Urothelium cell line (cell line): ENCODE data around the gene ZNF385B.
A peak's percentile ranks its signal among the peaks of the same experiment; 100 is the strongest.

Experiments
- DNase-seq: peaks from one replicate; pipeline ENCODE4 v3.0.0; 2011; ENCODE audit warnings: low spot score, mixed read lengths
- FAIRE-seq: peaks from 2 replicates; lab custom pipeline; 2011; peaks lifted over from hg19 to GRCh38; lab: Jason Lieb, UNC

The ZNF385B gene

DNA sequence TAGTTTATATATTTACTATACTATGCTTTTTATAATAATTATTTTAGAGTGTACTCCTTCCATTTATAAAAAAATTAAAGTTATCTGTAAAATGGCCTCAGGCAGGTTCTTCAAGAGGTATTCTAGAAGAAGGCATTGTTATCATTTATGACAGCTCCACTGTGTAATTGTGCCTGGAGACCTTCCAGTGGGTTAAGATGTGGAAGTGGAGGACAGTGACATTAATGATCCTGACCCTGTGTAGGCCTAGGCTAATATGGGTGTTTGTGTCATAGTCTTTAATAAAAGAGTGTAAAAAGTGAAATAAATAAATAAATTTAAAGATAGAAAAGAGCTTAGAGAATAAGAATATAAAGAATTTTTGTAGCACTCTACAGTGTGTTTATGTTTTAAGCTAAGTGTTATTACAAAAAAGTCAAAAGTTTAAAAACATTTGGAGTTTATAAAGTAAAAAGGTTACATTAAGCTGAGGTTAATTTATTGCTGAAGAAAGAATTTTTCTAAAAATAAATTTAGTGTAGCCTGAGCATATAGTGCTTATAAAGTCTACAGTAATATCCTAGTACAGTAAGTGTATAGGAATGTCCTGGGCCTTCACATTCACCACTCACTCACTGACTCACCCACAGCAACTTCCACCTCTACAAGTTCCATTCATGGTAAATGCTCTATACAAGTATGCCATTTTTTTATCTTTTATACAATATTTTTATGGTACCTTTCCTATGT, 406.8 kb downstream of the ZNF385B start:
- DNase-seq = peak; percentile 40
- no peak for FAIRE-seq

DNA sequence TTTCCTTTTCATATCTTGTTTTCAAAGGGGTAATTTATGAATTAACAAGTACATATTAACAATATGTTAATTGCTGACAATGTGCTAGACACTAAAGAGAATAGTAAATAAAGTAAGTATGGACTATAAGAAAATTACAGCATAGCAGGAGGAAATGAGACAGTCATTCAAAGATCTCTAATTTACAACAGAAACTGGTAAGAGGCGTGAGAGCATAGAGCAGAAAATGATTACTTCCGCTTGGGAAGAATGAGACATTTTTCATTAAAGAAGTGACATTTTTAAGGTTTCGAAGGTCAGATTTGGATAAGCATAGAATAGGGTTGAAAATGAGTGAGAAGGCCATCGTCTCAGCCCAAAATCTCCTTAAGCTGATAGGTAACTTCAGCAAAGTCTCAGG, 412.4 kb downstream of the ZNF385B start:
- DNase-seq (no peak), FAIRE-seq (no peak)

DNA sequence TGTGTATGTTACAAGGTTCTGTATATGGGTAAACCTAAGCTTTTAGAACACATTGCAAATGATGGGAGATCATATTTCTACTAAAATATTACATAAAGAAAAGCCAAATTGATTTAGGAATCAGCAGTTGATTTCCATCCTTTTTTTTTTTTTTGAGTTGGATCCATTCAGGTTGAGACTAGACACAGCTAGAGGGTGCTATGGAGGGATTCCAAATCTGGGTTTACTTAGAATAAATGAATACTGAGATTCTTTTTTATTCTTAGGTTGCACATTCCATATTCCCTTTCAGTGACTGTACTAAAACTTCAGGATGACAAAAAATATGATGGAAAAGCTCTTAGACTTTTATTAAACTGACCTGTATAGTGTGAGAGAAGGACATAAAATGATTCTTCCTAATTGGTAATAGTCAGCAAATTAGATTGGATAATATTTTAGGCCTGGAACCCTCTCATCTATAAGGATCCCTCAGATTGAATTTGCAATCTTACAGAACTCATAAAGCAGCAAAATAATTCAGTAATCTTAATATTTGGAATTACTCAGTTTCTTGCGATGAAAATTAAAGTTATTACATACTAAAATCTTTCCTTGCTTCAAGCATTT, 413.5 kb downstream of the ZNF385B start:
- FAIRE-seq = no peak
- no peak for DNase-seq

DNA sequence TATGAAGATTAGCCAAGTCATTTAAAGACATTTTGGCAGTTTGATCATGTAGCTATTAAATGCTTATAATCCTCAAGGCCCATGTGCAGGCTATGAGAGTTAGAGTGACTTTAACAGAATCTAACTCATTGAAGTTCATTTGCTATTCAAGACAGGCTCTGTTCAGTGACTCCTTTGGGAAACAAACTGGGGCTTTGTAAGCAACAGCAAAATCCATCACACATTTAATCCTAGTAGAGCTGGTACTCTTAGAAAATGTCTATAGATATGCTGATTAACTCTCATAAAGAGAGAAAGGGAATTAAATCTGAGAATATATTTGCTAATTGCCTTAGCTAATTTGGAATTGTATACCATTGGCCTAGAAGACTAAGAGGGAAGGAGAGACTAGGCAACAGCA, 414.0 kb downstream of the ZNF385B start:
- DNase-seq (no peak), FAIRE-seq (no peak)

DNA sequence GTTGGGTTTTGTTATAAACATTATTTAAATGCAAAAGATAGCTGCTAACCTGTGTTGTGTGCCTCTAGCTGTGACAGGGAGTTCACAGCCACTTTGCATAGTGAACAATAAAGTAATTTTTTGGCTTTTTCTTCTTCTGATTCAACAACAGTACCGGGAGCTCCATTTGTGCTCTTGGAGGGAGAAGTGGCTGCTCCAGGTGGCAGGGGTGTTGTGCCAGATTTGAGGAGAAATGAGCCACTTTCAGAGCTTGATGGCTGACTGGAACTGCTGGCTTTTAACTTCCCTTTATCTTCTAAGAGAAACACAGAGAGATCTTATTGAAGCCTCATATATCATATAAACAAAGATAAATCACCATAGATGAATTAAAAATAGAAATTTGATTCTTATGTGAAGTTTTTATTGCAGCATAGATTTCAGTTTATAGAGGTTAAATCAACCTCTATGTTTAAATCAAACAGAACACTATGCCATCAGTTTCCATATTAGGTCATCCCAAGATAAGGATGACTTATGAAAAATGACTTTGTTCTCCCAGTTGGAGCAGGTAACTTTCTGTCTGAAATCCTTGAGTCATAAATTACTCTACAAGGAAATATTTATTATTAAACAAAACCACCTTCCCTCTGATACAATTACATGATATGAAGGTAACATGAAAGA, 414.8 kb downstream of the ZNF385B start:
- no peak for DNase-seq

DNA sequence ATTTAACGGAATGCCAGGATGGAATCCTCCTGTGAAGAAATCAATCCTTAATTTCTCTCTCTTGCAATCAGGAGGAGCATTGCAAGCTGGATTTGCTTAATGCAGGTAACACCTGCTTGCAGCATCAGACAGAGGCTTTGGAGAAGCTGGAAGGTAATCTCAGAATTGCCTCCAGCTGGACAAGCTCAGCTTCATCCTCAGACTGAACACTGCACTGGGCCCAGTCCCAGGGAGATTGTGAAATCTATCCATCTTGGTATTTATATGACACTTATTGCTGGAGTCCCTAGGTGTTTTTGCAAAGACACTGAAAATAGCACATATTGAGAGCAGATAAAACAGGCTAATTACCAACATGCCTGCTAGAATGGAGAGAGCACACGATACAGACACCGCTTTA, 417.4 kb downstream of the ZNF385B start:
- no peak for DNase-seq
- FAIRE-seq = no peak

More for the DNA sequence above, 414.8 kb downstream of the ZNF385B start:
- FAIRE-seq = no peak

DNA sequence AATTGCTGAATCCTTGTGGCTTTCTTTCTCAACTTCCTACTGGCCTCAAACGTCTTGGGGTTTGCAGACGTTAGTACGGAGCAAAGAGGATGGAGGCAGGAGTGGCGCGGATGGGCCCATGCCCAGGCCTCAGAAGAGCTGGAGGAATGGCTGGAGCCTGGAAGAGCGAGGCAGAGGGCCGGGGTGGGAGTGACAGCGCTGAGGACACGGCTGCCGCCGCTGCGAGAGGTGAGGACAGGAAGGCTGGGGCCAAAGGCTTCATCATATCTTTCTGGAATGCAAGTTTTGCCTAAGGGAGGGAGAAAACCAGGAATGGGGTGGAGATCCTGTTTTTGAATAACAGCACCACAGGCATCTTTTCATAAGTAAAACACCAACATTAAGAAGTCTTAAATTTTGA, 418.2 kb downstream of the ZNF385B start:
- FAIRE-seq = no peak
- no peak for DNase-seq

DNA sequence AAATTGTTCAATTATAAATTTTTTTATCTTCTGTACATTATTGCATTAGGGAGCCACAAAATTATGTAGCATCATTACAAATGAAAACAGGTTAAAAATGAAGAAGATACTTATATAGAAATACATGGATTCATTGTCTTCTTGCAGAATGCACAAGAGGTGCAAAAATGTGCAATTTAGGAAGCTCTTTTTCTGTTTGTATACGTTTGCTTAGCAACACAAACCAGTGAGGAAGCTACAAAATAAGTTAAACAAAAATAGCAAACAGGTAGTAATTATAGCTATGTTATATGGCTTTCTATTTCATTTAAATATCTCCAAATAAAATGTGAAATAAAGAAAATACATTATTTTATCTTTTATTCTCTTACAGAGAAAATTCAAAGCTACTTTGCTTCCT, 419.2 kb downstream of the ZNF385B start:
- FAIRE-seq = no peak

DNA sequence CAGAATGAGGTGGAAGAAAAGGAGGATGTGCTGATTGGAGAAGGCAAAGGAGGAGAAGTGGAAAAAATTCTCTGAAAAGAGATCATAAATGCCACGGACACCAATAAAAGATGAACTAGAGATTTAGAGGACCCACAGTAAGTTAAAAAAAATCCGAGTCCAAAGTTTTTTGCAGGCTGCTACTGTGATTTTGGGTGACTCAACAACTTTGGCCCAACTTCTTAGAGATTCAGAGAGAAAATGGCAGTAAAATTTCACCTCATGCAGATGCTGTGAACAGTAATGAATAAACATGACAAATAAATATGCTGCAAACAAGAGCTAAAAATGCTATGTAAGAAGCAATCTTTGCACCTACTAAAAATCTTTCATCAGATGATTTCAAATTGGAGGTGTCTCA, 419.9 kb downstream of the ZNF385B start:
- DNase-seq (no peak), FAIRE-seq (no peak)

More for the DNA sequence above, 419.2 kb downstream of the ZNF385B start:
- no peak for DNase-seq

DNA sequence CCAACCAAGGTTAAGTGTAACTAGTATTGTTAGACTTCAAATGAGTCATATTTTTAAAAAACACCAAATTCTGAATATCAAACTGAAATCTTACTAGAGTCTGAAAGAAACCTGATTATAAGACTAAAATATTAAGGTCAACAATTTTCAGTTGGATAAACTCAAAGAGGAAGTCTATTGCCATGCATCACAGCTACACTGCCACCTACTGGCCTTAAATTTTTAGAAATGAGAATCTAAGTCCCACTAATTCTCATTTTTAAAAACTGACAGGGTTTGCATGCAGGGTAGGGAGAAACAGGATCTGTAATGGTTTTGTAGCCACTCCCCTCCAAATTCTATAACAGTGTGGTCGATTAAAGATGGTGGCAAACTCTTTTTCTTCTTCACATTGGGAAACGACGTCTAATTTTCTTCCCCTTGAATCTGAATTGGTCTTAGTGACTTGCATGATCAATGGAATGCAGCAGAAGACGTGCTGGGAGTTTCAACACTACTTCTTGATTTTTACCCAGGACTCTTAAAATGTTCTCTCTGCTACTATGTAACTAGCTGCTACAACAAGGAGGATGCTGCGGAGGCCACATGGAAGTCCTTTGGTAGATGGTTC, 420.7 kb downstream of the ZNF385B start:
- no peak for FAIRE-seq

DNA sequence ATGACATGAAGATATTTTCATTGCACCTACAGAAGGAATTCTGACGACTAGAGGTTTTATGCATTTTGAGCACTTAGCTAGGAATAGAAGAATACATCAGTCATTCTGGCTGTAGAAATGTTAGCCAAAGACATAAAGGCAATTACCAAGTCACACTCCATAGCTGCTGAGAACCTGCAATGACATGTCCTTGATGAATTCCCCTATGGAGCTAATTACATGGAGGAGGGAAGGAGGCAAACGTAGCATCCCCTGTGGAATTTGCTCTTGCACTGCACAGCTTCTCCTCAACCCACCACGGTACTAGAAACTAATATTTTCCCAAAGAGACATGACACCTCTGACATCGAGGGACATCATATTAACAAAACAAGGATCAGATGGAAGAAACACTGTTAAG, 422.8 kb downstream of the ZNF385B start:
- DNase-seq (no peak), FAIRE-seq (no peak)

More for the DNA sequence above, 420.7 kb downstream of the ZNF385B start:
- DNase-seq = peak; percentile 15

DNA sequence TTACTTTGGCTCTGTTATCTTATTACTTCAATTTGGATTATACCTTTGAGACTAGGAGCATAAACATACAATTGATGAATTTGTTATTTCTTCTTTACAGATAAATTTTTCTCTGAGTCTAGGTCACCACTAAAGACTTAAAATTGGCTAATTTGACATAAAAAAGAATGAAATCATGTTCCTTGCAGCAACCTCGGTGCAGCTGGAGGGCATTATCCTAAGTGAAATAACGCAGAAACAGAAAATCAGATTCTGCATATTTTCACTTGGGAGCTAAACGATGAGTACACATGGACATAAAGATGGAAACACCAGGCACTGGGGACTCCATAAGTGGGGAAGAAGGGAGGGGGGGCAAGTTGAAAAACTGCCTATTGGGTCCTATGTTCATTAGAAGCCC, 424.0 kb downstream of the ZNF385B start:
- no peak for FAIRE-seq
- DNase-seq = no peak

DNA sequence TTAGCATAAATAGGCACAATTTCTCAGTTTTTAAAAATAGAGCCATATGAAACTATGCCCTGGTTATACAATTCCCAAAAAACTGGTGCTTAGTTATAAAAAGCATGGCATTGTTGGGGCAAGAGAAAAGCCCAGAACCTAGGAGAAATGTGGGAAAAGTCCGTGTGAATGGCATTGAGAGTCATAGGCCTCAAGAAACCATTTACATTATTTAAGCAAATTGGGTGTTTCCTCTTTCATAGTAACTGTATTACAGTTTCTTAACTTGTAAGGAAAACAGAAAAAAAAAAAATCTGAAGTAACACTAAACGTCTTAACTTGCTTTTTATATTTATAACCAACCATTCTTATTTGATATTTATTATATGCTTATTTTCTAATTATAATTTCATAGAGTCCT, 425.8 kb downstream of the ZNF385B start:
- FAIRE-seq (no peak), DNase-seq (no peak)

DNA sequence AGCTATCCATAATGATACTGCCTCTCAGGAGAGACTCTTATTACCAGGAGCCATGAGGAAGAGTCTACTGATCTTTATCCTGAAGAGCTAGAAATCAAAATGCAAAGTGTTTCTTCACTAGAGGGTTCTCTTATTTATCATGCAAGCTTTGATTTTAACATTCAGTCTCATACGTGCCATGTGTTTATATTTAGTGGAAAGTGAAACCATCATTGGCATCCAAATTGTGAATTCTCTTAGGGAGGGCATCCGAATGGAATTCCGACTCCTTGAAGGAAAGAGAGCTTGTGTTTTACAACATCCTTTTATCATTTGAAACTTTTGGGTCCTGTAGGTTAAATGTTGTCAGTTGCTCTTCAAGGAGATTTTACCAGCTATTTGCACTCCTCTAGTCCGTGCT, 426.4 kb downstream of the ZNF385B start:
- DNase-seq = no peak
- no peak for FAIRE-seq

DNA sequence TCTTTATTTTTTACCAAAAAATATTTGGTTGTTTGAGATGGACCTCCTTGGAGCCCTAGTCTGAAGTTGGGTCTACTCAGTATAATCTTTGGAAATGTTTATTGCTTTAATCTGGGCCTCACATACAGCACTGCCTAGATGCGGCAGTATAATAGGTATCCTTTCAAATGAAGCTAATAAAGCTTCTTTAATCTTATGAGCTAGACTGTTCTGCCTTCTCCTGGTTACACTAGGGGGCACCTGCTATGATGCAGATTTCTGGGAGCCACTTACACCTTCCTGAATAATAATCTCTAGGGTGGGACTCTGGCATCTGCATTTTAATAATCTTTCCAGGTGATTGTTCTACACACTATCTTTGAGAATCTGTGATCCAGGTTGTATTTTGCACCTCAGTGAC, 427.1 kb downstream of the ZNF385B start:
- no peak for DNase-seq
- no peak for FAIRE-seq

DNA sequence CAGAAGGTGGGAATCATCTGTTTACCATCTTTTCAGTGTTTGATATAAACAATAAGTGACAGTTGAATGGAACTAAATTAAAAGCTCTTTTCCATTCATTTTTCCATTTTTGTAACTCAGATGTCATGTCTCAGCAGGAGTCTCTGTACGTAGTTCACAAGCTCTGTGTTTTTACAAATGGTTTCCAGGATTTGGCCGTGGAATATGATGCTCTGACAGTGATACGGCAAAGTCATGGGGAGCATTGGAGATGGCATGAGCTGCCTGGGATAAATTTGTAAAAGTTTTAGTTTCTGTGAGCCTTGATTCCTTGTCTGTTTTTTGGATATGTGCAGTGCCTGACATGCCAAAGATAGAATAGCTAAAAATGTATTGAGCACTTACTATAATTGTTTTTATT, 428.7 kb downstream of the ZNF385B start:
- FAIRE-seq = no peak
- DNase-seq = no peak

DNA sequence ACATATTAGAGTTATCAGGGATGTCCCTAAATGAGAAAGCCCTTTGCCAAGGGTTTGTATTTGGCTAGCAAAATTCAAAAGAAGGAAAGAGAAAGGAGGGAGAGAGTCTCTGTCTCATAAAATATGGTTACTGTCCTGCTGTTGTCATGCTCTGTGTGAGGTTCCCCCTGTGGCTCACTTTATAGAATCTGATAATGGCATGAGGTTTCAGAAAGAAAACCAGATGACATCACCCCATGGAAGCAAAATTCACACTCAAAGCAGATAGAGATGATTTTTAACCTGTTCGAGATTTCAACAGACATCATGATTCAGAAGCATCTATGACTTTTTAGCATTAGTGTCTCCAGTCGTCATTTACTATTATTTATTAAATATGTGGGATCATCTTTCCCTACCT, 431.8 kb downstream of the ZNF385B start:
- DNase-seq (no peak), FAIRE-seq (no peak)

DNA sequence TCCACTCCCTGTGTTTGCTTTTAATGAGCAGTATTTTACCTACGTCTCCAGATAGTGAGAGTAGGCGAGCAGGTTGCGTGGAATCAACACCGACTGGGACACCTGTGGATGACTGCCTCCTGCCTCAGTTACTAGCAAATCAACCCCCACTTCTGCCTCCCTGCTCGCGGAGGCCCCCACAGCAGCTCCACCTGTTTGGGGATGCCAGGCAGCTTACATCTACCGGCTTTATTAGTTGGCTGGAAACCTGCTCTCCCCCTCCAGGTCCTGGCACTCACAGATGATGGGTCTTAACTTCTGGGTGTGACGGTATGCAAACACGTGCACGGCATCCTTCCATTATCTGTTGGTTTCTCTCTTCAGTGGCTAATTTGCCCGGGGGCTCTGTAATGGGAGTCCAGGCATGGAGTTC, 432.3 kb downstream of the ZNF385B start:
- FAIRE-seq = no peak
- no peak for DNase-seq

DNA sequence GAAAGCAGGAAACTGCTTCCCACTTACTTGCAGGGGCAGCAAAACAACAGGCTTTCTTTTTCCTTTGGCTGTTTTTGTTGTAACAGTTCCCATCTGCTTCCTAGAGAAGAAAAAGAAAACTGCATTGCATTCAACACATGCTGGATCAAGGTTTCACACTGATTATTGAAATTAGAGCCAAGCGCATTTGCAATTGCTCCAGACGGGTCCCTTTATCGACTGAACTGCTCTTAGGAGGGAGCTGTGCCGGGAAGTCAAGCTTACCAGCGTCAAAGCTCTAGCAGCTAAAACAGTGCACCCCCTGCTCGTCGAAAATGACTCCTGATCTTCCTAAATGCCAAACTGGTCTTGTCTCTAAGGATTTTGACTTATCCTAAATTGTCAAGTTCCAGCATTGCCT, 432.8 kb downstream of the ZNF385B start:
- DNase-seq (no peak), FAIRE-seq (no peak)

DNA sequence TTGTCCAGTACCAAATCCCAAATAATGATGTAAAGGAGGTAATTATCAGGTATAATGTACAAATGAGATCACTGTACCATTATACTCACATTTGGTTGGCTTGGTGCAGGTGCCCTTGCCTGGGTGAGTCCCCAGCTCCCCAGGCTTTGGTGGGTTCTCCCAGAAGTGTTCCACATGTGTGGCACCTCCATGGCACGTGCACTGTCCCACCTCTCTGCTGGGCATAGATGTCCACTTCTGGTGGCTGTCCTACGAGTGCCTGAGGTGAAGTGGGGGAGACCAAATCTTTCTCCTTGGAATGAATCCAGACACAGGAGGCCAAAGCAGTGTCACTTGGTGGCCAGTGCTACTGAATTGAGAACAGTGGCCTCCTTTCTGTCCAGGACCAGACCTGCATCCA, 434.3 kb downstream of the ZNF385B start:
- no peak for FAIRE-seq
- no peak for DNase-seq

DNA sequence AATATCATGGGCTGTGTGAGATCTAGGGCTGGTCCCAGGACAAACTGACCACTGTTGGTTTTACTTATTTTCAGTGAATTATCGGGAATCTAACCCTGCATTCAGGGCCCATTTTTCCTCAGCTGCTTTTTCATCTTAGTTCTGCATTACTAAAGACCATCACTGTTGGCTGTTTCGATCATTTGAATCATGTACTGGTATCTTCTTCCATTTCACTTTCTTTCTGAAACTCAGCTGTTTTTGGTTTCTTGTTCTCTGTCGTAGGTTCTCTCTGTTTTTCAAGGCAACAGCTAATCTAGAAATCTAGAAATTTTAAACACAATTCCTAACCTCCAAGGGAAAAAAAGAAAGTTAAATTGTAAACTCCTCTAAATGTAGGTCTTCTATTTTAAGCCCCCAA, 436.8 kb downstream of the ZNF385B start:
- FAIRE-seq (no peak), DNase-seq (no peak)
